SU-DHL-6 (cell line): ENCODE measurements around the gene TRPM3.

Source experiments
- CTCF ChIP-seq: fragments of 200-600 bp; sonication (generic); IDR thresholded peaks from one replicate; pipeline ENCODE4 v1.5.1; 2017; ENCODE audit warnings: antibody characterized with exemption, mild to moderate bottlenecking, low read length, moderate library complexity; ENCODE audit not compliant: insufficient read depth, poor library complexity, severe bottlenecking
- EZH2phosphoT487 ChIP-seq: fragments of 200-600 bp; sonication (generic), shearing (Covaris generic); conservative IDR thresholded peaks from 2 replicates; pipeline ENCODE4 v1.6.1; 2018; ENCODE audit warnings: mild to moderate bottlenecking, antibody characterized with exemption, low read length, moderate library complexity, mixed read lengths

GRCh38 chr9:70579686-70580085, 541.7 kb downstream of the TRPM3 start:
- TF ChIP-seq CTCF (no peak), EZH2phosphoT487 (no peak)
